Germinal center (tissue), 1 donor: ENCODE measurements around the gene RPA3.

Experiments
- DNase-seq: peaks from one replicate; pipeline ENCODE4 v3.0.0; 2012; ENCODE audit warnings: mixed read lengths, low spot score

RPA3 gene

DNA sequence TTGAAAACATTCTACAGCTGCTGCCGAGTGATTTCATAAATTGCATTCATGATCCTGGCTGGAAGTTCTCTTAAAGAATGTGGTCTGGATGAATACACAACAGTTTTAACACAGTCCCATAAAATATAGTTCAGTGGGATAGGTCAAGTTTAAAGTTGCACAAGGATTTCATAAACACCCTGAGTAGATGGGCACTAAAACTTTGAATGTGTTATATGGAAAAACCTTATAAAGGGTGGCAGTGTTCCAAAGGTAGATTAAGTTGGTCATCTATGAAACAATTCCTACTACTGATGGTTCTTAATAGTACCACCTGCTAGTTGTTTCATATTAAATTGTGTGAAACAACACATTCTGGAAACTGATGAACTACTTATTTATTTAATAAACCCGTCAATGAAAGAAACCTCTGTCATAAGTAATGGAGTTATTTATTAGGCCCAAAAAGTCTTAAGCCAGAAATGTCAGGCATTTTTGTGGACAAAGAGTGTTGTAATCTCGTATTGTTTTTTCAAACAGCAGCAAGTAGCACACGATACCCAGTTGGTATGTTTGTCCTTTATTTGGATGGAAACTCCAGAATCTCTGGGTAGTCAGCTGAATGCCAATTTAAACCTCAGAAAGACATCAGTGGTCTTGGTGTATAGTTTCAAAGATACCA, 14.3 kb upstream of the RPA3 start:
- DNase-seq = no peak

DNA sequence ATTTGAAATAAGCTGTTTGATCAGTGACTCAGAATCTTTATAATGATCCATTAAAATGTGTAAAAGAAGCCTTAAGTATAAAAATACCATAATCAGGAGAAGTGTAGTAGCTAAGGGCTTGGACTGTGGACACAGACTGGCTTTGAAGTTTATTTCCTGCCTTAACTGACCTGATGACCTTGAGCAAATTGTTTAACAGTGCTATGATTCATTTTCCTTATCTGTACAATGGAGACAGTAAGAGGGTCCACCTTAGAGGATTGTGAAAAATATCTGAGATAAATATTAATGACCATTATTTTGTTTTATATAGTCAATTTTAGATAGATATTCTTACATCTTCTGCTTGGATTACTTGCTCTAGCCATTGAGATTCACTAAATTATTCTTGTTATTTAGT, 13.3 kb upstream of the RPA3 start:
- no peak for DNase-seq

DNA sequence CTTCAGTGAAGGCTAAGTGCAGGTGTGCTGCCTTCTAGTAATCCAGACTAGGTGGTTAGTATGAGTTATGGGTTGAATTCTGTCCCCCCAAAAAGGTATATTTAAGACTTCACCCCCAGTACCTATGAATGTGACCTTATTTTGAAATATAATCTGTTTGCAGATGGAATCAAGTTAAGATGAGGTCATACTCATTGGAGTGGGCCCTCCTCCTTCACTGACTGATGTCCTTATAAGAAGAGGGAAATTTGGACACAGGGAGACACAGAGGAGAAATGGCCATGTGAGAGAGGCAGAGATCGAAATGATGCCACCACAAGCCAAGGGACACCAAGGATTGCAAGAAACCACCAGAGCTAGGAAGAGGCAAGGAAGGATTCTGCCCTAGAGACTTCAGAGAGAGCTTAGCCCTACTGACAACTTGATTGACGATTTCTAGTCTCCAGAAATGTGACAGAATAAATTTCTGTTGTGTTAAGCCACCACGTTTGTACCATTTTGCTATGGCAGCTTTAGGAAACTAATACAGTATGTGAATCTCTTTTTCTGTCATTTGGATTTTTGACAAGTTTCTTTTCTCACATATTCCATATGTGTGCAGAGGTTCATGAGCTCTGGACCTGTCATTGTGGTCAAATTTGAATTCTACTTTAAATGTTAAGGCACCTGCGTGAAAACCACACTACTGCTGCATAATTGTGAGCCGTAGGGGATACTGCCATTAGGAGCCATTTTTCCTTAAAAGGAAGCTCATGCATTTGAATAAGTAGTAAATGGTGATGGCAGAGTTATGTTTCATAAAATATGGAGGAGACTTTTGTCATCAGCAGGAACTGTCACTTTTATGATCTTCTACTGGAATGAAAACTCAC, 2.6 kb upstream of the RPA3 start:
- DNase-seq = no peak

DNA sequence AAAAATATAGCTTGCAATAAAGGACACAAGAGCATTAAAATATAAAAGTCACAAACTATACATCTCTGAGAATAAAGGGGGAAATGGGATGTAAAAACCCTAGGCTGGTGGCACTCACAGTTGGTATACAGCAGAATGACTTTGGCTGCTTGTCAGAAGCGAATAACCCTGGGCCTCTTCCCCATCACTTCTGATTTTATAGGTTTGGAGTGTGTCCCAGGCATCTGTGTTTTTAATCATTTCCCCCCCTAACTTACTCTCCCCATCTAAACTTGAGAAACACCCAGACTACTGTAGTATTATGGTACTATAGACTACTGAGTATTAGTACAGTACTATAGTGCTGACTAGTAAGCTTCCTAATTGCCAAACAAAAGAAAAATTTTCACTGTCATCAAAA, 1.8 kb upstream of the RPA3 start:
- DNase-seq = no peak

DNA sequence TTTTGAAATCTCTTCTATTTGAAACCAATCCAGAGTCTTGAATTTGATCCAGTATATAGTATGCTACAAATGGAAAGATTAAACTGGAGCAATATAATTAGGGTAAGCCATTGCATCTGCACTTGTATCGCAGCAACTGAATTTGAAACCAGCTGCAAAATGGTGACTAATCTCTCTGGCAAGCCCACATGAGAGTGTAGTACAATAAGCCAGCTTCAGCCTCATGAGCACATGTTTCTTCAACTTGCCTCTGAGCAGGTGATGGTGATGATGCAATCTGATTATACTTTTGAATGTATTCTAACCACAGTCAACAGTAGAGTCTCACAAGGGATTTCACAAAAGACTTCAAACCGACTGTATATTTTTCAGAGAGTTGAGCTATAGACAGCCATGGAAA, 829 bp upstream of the RPA3 start:
- no peak for DNase-seq

DNA sequence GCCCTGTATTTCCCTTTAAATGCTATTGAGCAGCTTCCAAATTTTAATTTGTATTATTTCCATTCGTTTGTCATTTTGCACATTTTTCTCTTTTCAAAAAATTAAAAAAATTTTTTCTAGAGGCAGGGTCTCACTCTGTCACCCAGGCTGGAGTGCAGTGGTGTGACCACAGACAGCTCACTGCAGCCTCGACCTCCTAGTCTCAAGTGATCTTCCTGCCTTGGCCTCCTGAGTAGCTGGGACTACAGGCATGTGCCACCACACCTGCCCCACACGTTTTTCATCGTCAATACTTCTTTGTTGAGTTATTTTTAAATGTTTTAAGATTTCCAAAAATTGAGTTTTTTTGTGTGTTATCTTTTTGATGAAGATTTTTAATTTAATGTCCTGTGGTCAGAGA, 4.7 kb downstream of the RPA3 start:
- DNase-seq = no peak

DNA sequence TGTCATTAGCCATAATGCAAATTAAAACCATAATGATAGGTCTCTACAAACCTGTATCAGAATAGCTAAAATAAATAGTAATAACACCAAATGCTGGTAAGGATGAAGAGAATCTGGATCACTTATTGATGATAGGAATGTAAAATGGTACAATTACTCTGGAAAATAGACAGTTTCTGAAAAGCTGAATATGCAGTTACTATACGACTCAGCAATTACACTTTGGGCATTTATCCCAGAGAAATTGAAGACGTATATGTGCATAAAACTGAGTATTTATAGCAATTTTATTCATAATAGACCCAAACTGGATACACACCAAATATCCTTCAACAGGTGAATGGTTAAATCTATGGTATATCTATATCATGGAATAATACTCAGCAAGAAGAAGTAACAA, 7.9 kb downstream of the RPA3 start:
- no peak for DNase-seq

DNA sequence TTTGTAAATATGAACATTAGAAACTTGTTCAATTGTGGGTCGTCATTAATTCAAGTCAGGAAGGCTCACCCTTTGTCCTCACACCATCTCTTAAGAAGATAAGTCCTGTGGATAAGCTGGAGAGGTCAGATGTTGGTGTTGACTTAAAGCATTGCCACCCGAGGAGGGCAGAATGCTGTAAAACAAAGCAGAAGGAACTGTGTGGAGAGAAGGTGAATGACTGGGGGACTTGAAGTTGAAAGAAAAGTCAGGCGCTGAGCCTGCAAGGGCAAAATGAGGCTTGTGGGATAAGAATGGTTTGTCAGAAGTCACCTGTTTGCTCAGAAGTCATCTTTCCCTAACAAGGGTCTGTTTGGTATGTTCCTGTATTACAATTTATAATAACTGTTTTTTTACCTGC, 9.1 kb downstream of the RPA3 start:
- no peak for DNase-seq

DNA sequence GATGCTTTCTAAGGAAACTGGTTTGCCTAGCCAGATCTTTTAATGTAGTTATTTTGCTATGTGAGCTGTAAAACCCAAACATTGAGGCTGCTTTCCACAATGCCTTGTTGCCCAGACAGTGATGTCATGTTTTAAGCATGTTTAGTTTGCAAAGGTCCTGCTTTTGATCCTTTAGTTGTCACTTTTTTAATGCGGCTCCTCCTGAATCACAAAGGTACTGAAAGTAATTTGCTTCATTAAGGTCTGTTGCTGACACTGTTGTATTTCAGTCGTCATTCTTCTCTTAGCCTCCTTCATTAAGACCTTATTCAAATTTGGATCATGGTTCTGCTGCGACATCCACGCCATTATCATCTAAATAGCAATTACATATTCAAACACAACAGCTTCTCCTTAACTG, 10.6 kb downstream of the RPA3 start:
- no peak for DNase-seq

DNA sequence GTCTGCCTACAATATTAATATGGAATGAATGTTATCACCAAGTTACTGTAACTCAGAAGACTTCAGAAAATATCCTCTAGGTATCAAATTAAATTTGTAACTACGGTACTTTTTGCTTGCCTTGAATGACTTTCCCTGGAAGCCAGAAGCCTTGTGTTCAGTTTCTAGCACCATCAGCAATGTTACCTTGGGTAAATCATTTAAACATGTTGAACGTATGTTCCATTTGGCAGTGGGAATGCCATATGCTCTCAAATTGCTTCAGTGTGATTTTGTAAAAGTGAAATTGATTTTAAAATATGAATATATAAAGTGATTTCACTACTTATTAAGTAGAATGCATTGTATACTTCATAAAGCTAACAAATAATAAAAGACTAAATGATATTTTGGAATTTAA, 11.2 kb downstream of the RPA3 start:
- DNase-seq = no peak

DNA sequence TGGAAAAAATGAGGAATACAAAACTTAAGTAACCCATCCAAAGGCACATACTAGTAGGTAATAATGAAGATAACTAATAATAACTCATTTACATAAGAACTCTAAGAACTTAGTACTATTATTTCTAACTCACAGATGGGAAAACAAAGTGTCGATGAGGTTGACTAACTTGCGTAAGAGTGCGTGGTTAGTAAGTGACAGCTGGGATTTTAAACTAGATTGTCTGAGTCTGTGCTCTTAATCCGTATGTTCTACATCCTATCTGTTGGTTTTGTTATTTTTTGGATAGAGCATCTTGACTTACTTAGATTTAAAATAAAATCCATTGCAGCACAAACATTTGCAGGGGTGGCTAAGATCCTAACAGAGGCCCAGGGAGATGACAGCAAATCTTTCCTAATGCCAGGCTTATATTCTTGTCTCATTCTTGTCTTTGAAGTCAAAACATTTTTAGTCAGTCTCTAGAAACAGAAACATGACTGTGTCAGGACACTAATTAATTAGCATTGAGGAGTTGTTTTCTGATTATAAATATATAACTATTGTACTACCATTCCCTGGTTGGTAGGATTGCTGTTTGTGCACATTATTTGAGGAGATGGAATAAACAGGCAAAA, 11.7 kb downstream of the RPA3 start:
- DNase-seq = no peak

DNA sequence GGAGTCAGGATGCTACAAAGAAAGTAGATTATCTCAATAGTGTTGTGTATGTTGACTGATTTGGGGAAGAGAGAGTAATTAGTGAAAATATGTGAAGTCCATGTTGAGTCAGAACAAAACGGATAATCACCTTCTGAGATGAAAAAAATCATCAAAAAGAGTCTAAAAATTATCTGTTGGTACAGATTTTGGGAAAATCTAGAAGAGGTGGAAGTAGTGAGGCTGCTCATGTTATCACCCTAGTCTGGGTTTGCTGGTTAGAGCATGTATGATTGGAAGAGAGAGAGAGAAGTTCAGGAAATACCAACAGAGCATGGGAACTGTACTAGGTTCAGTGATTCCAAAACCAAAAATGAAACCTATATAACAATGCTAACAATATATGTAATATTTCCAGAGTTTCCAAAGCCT, 12.3 kb downstream of the RPA3 start:
- DNase-seq = no peak

DNA sequence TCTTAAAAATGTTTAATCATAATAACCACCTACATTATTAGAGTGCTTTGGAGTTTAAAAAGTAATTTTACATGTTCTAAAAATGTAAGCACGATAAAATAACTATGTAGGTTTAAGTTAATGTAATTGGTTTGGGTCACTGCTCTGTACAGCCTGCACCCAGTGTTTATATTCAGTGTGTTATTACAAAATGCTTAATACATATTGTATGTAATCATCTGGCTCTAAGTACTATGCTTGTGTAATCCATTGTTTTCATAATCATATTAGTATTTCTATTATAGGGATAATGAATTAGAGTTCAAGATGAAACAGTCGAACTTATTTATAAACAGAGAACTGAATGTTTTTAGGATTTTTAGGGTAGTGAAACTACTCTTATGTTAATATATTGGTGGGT, 13.1 kb downstream of the RPA3 start:
- no peak for DNase-seq

DNA sequence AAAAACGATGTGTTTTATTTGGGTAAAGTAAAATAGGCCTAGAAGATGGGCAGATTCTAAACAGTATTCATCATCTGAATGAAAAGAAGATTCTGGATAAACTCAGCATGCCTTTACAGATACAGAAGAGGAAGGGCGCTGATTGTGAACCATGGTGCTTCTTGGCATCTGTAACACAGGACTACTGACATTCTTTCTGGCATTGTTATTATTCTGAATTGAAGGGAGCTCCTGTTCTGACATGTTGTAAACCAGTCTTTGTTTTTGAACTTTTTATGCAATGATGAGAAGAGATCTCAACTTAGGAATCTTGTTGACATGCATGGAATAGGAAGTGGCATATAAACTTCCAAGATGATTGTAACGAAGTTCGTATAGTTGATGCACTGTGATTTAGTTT, 13.5 kb downstream of the RPA3 start:
- no peak for DNase-seq

DNA sequence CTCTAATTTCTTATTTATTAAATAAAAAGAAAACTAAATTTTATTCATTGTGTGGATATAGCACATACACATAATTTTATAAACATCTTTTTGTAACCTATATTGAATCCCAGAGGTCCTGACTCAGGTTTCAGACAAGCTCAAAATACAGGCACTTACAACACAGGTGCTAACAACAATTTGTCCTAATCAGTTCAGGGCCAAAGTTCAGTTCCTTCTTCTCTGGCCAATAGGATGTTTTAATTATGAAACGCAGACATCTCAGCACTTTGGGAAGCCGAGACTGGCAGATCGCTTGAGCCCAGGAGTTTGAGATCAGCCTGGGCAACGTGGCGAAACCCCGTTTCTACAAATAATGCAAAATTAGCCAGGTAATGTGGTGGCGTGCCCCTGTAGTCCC, 15.0 kb downstream of the RPA3 start:
- no peak for DNase-seq

DNA sequence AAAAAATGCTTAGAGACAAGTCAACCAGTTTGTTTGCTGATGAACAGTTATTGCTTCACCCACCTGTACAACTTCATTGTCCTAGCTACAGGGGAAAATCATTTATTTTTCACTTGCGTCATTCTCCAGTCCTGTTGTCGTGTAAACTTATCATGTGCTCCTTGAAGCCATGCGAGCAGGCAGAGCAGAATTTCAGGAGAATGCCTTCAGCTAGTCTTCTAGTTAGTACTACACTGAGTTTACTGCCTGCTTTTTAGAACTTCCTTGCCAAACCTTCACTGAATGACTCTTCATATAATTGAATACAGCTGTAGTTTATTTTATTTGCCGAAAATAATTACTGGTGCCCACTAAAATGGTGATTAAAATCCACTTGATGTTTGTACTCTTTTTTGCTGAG, 15.6 kb downstream of the RPA3 start:
- DNase-seq = no peak

DNA sequence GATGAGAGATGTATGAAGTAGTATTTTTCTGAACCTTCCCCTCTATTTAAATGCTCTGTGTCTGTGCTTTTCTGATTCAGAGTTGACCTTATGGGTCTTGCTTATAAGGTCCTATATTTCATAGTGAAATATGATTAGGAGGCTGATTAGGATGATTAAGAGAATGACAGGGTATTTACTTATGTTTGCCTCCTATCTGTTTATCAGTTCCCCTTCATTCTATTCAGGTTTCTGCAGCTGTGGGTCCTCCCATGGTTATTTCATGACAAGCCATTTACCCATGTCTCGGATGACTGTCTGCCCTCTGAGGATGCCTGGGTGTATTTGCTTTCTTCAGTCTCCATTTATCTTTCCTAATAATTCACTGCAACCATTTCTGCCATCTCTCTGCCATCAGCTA, 16.9 kb downstream of the RPA3 start:
- DNase-seq = no peak

DNA sequence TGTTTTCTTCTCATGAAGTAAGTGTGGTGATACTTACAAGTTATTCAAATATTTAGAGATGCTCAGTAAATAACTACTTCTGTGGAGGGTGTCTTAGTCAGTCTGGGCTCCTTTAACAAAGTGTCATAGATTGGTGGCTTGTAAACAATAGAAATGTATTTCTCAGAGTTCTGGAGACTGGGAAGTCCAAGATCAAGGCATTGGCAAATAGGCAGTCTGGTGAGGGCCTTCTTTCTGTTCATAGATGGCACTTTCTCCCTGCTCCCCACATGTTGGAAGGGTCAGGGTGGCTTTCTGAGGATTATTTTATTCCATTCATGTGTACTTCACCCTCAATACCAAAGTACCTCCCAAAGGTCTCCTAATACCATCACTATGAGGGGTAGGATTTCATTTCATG, 18.4 kb downstream of the RPA3 start:
- DNase-seq = no peak

DNA sequence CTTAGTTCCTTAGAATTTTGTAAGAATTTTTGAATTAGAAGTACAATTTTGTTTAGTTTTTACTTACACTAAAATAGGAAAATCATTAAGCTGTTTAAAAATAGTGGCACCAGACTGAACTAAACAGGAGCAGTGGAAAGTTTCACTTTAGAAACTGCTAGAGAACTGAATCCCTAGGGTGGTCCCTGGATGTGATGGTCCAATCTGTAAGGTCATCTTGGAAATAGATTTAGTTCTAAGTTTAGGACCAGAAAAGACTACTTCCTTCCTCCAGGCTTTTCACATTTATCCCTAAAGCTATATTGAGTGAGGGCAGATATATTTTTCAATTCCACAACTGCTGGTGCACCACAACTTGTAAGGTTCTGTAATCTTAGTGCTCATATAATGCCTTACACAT, 19.0 kb downstream of the RPA3 start:
- no peak for DNase-seq

DNA sequence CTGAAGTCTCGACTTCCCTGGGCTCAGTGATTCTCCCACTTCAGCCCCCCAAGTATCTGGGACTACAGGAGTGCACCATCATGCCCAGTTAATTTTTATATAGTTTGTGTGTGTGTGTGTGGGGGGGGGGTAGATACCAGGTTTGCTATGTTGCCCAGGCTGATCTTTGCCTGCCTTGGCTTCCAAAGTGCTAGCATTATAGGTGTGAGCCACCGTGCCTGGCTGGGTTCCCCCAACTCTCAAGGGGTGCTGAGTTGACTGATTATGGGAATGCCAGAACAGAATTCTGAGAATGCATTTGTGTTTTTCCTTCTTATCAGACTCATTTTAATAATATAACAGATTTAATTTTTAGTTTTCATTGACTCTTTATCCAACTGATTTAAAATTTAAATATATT, 19.5 kb downstream of the RPA3 start:
- no peak for DNase-seq

DNA sequence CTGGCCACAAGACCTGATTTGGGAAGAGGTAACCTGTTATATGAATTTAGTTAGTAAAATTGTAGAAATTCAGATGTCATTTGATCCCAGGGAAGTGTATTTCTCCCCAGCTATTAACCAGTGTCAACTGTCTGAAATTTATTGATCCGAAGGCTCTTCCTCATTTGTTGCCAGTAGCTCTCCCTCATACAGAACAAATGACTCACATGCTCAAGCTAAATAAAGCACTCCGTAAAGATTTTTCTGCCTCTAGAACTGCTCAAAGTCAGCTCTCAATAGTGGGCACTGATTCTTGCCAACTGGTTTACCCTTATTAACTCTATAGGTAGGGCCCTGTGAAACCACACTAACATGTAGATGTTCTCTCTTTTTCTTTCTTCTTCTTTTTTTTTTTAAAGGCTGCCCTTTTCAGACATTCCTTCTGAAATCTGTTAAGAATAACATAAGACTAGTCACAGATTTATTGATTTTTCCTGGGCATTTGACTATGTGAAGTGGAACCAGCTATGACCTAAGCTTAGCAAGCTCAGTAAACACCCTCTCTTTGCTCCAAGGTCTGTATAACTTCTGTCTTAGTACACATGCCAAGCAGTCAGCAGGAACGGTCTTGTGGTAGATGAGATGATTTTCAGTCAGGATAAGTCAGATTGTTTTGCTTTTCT, 21.8 kb downstream of the RPA3 start:
- DNase-seq = no peak

DNA sequence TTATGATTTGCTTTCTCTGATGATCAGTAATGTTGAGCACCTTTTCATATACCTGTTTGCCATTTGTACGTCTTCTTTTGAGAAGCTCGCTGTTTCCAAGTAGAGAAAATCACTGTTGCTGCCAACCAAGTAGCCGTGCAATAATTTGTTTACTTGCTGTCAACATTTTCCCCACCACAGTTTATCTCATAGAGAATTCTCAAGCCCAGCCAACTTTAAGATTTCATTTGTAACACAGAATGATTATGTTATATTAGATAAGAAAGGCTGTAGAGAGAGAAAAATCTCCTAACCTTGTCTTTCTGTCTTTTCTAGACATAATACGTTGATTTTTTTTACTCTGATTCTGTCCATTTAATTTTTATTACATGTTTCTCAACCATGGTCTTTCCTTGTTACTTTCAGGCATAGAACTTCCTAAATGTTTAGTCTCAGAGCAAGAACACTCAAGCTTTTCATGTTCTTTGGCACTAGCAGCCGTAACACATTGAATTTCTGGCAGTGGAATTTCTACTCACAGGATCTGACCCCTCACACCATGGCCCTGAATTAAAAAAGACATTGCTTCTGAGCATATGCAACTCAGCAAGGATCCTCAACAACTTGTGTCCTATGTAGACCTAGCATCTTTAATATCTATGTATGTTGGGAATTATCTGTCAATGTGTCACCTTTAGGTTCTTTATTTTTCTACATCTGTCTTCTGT, 23.1 kb downstream of the RPA3 start:
- no peak for DNase-seq
